KBM-7 (cell line): ENCODE measurements around the gene MYO1D.
A peak's percentile ranks its signal among the peaks of the same experiment; 100 is the strongest.
"Not testable (repeated sequence)": the region's sequence is repeated elsewhere in the genome, so short reads cannot be mapped to it uniquely, and the experiment has no call there.

Experiments
- DNase-seq: peaks from one replicate; pipeline ENCODE4 v3.0.0-alpha.2; 2015
- in situ Hi-C: fragments of 300-500 bp; cut with MboI; formaldehyde crosslinking; loops from 2 replicates; pipeline ENCODE4 v1.14.3; 2020; ENCODE audit warnings: low sequenced_read_pairs, low pct_unique_long_range_greater_than_20kb, mixed read lengths

Gene MYO1D

GRCh38 chr17:32876417-32877163 is at the start of gene MYO1D:
MYO1D (minus strand) TSS chr17:32877124; CDS start chr17:32876872, 252 bp downstream.
- in situ Hi-C loops: no loop called here
- peak; percentile 63 for DNase-seq

GRCh38 chr17:32926183-32926582 is 49.3 kb upstream of the MYO1D start:
- no peak for DNase-seq
- in situ Hi-C loops: no loop called here

GRCh38 chr17:32923905-32924304 is 47.0 kb upstream of the MYO1D start:
- in situ Hi-C loops, DNase-seq: not testable (repeated sequence)

- DNase-seq: no peak
- in situ Hi-C loops: no loop called here
Measured at GRCh38 chr17:32921017-32921416, 44.1 kb upstream of the MYO1D start.

GRCh38 chr17:32920293-32920692 is 43.4 kb upstream of the MYO1D start:
- DNase-seq: peak; percentile 19
- in situ Hi-C loops: no loop called here

GRCh38 chr17:32919876-32920275 is 43.0 kb upstream of the MYO1D start:
- in situ Hi-C loops, DNase-seq: not testable (repeated sequence)

GRCh38 chr17:32917842-32918241 is 40.9 kb upstream of the MYO1D start:
- no peak for DNase-seq
- in situ Hi-C loops: no loop called here

- in situ Hi-C loops: no loop called here
- no peak for DNase-seq
Measured at GRCh38 chr17:32917081-32917480, 40.2 kb upstream of the MYO1D start.

- no peak for DNase-seq
- in situ Hi-C loops: no loop called here
Measured at GRCh38 chr17:32916134-32916533, 39.2 kb upstream of the MYO1D start.

- in situ Hi-C loops: no loop called here
- DNase-seq: no peak
Measured at GRCh38 chr17:32915245-32915644, 38.3 kb upstream of the MYO1D start.

- no peak for DNase-seq
- in situ Hi-C loops: no loop called here
Measured at GRCh38 chr17:32914181-32914580, 37.3 kb upstream of the MYO1D start.

- no peak for DNase-seq
- in situ Hi-C loops: no loop called here
Measured at GRCh38 chr17:32913593-32913992, 36.7 kb upstream of the MYO1D start.

- DNase-seq: no peak
- in situ Hi-C loops: no loop called here
Measured at GRCh38 chr17:32912218-32912897, 35.4 kb upstream of the MYO1D start.

- no peak for DNase-seq
- in situ Hi-C loops: no loop called here
Measured at GRCh38 chr17:32910769-32911168, 33.8 kb upstream of the MYO1D start.

GRCh38 chr17:32909787-32910369 is 33.0 kb upstream of the MYO1D start:
- DNase-seq: peak; percentile 90
- in situ Hi-C loops: no loop called here

- DNase-seq: no peak
- in situ Hi-C loops: no loop called here
Measured at GRCh38 chr17:32907583-32907982, 30.7 kb upstream of the MYO1D start.

- in situ Hi-C loops: no loop called here
- no peak for DNase-seq
Measured at GRCh38 chr17:32904891-32905290, 28.0 kb upstream of the MYO1D start.

GRCh38 chr17:32903774-32904673 is 27.1 kb upstream of the MYO1D start:
- in situ Hi-C loops: no loop called here
- no peak for DNase-seq

GRCh38 chr17:32901743-32902142 is 24.8 kb upstream of the MYO1D start:
- DNase-seq: no peak
- in situ Hi-C loops: no loop called here
